ENCODE measurements around the gene FLNB. TPM values are rescaled to one million over a fixed set of nuclear protein-coding genes. Genes with fewer than 3 reads are reported as not detected.

Gene FLNB
- total RNA-seq, 4 donors from 2014 or later, result 265 to 345 (median 277) TPM

- no peaks in the 10 kb centered on the region for H3K27me3 ChIP-seq
- H3K9me3 ChIP-seq, result no peaks in the 10 kb centered on the region
- H3K27ac ChIP-seq, result peak overlapping the region in 1 of 4 donors; percentile 21
- no peaks in the 10 kb centered on the region for H3K4me1 ChIP-seq
- no peak for DNase-seq (ENCODE audit: low spot score in 2 of 2)
- TF ChIP-seq POLR2A (IDR thresholded peaks at IDR 0.05), result no peak
- TF ChIP-seq CTCF (IDR thresholded peaks at IDR 0.05), result no peak
- no peak for TF ChIP-seq EP300 (IDR thresholded peaks at IDR 0.05)
- H3K36me3 ChIP-seq, result peaks cover 0 to 60% (median 8%) of the 10 kb centered on the region in 3 donors
- 89 to 93% methylated on average over 4 of the region's 4 CpGs for WGBS, 2 donors
- no peak overlapping the region for H3K4me3 ChIP-seq
Observed at GRCh38 chr3:58092521-58092920, 84.3 kb downstream of the FLNB start.

- Histone ChIP-seq H3K9me3 (no peaks in the 10 kb centered on the region), H3K36me3 (peaks cover 0 to 62% (median 10%) of the 10 kb centered on the region in 3 donors), H3K4me1 (peaks cover 0 to 3% (median 0%) of the 10 kb centered on the region in 4 donors), H3K27me3 (no peaks in the 10 kb centered on the region), H3K4me3 (no peak overlapping the region), H3K27ac (peak overlapping the region in 2 of 4 donors; percentile 21 to 44)
- WGBS, 2 donors, result 83 to 87% methylated on average over 8 of the region's 8 CpGs
- no peak for DNase-seq (ENCODE audit: low spot score in 2 of 2)
- peak in 1 of 2 donors; percentile 48 for TF ChIP-seq EP300 (IDR thresholded peaks at IDR 0.05)
- TF ChIP-seq CTCF (IDR thresholded peaks at IDR 0.05), result no peak
- TF ChIP-seq POLR2A (IDR thresholded peaks at IDR 0.05), result no peak
Observed at GRCh38 chr3:58093574-58094195, 85.5 kb downstream of the FLNB start.

GRCh38 chr3:58094657-58095056, 86.4 kb downstream of the FLNB start:
- Histone ChIP-seq H3K4me1 (peaks cover 0 to 3% (median 0%) of the 10 kb centered on the region in 4 donors), H3K9me3 (no peaks in the 10 kb centered on the region), H3K27ac (no peak overlapping the region), H3K4me3 (no peak overlapping the region), H3K27me3 (no peaks in the 10 kb centered on the region), H3K36me3 (peaks cover 0 to 70% (median 10%) of the 10 kb centered on the region in 3 donors)
- 91 to 94% methylated on average over 8 of the region's 8 CpGs for WGBS, 2 donors
- no peak for TF ChIP-seq EP300 (IDR thresholded peaks at IDR 0.05)
- TF ChIP-seq CTCF (IDR thresholded peaks at IDR 0.05), result no peak
- no peak for TF ChIP-seq POLR2A (IDR thresholded peaks at IDR 0.05)
- DNase-seq (ENCODE audit: low spot score in 2 of 2), result no peak

- no peaks in the 10 kb centered on the region for H3K27me3 ChIP-seq
- TF ChIP-seq POLR2A (IDR thresholded peaks at IDR 0.05), result no peak
- no peak for TF ChIP-seq EP300 (IDR thresholded peaks at IDR 0.05)
- TF ChIP-seq CTCF (IDR thresholded peaks at IDR 0.05), result no peak
- peaks cover 0 to 78% (median 10%) of the 10 kb centered on the region in 3 donors for H3K36me3 ChIP-seq
- H3K4me3 ChIP-seq, result no peak overlapping the region
- H3K9me3 ChIP-seq, result no peaks in the 10 kb centered on the region
- peaks cover 0 to 3% (median 0%) of the 10 kb centered on the region in 4 donors for H3K4me1 ChIP-seq
- 77 to 86% methylated on average over 6 of the region's 6 CpGs for WGBS, 2 donors
- no peak for DNase-seq (ENCODE audit: low spot score in 2 of 2)
- peak overlapping the region in 1 of 4 donors; percentile 16 for H3K27ac ChIP-seq
Observed at GRCh38 chr3:58095603-58096138, 87.4 kb downstream of the FLNB start.

- TF ChIP-seq EP300 (IDR thresholded peaks at IDR 0.05) (no peak), POLR2A (IDR thresholded peaks at IDR 0.05) (no peak), CTCF (IDR thresholded peaks at IDR 0.05) (no peak)
- WGBS, 2 donors, result 90 to 91% methylated on average over 8 of the region's 8 CpGs
- H3K4me1 ChIP-seq, result peaks cover 0 to 28% (median 7%) of the 10 kb centered on the region in 4 donors
- no peak overlapping the region for H3K4me3 ChIP-seq
- H3K9me3 ChIP-seq, result no peaks in the 10 kb centered on the region
- H3K36me3 ChIP-seq, result peaks cover 0 to 94% (median 15%) of the 10 kb centered on the region in 3 donors
- no peak for DNase-seq (ENCODE audit: low spot score in 2 of 2)
- peak overlapping the region in 2 of 4 donors; percentile 10 to 29 for H3K27ac ChIP-seq
- no peaks in the 10 kb centered on the region for H3K27me3 ChIP-seq
Observed at GRCh38 chr3:58098531-58098930, 90.3 kb downstream of the FLNB start.
